ENCODE measurements around the gene CALCB.

CALCB gene

GRCh38 chr11:15074206-15075161, 1.1 kb downstream of the CALCB start:
- peak; percentile 64 to 91 (median 89) for DNase-seq (ENCODE audit: low read depth in 2 of 3, low spot score in 2 of 3)

- no peak for DNase-seq (ENCODE audit: low read depth in 2 of 3, low spot score in 2 of 3)
Observed at GRCh38 chr11:15075162-15075526, 1.8 kb downstream of the CALCB start.

GRCh38 chr11:15091175-15091574, 17.8 kb downstream of the CALCB start:
- DNase-seq (ENCODE audit: low read depth in 2 of 3, low spot score in 2 of 3), result no peak

- no peak for DNase-seq (ENCODE audit: low read depth in 2 of 3, low spot score in 2 of 3)
Observed at GRCh38 chr11:15091625-15092024, 18.2 kb downstream of the CALCB start.

GRCh38 chr11:15093432-15093831, 20.0 kb downstream of the CALCB start:
- no peak for DNase-seq (ENCODE audit: low read depth in 2 of 3, low spot score in 2 of 3)

GRCh38 chr11:15095736-15096228, 22.4 kb downstream of the CALCB start:
- DNase-seq (ENCODE audit: low read depth in 2 of 3, low spot score in 2 of 3), result no peak

- DNase-seq (ENCODE audit: low read depth in 2 of 3, low spot score in 2 of 3), result no peak
Observed at GRCh38 chr11:15097411-15097810, 24.0 kb downstream of the CALCB start.

GRCh38 chr11:15099267-15099666, 25.9 kb downstream of the CALCB start:
- no peak for DNase-seq (ENCODE audit: low read depth in 2 of 3, low spot score in 2 of 3)

- DNase-seq (ENCODE audit: low read depth in 2 of 3, low spot score in 2 of 3), result no peak
Observed at GRCh38 chr11:15101072-15101709, 27.8 kb downstream of the CALCB start.

- no peak for DNase-seq (ENCODE audit: low read depth in 2 of 3, low spot score in 2 of 3)
Observed at GRCh38 chr11:15104166-15104565, 30.8 kb downstream of the CALCB start.

- DNase-seq (ENCODE audit: low read depth in 2 of 3, low spot score in 2 of 3), result no peak
Observed at GRCh38 chr11:15106201-15106965, 33.0 kb downstream of the CALCB start.

GRCh38 chr11:15107730-15108515, 34.5 kb downstream of the CALCB start:
- DNase-seq (ENCODE audit: low read depth in 2 of 3, low spot score in 2 of 3), result no peak

GRCh38 chr11:15108592-15109130, 35.3 kb downstream of the CALCB start:
- DNase-seq (ENCODE audit: low read depth in 2 of 3, low spot score in 2 of 3), result no peak

GRCh38 chr11:15109602-15110001, 36.2 kb downstream of the CALCB start:
- DNase-seq (ENCODE audit: low read depth in 2 of 3, low spot score in 2 of 3), result no peak

- DNase-seq (ENCODE audit: low read depth in 2 of 3, low spot score in 2 of 3), result no peak
Observed at GRCh38 chr11:15111215-15111614, 37.8 kb downstream of the CALCB start.

GRCh38 chr11:15112131-15112541, 38.7 kb downstream of the CALCB start:
- DNase-seq (ENCODE audit: low read depth in 2 of 3, low spot score in 2 of 3), result no peak

- DNase-seq (ENCODE audit: low read depth in 2 of 3, low spot score in 2 of 3), result no peak
Observed at GRCh38 chr11:15113381-15113780, 40.0 kb downstream of the CALCB start.

- no peak for DNase-seq (ENCODE audit: low read depth in 2 of 3, low spot score in 2 of 3)
Observed at GRCh38 chr11:15114501-15115475, 41.4 kb downstream of the CALCB start, which contains the start of gene INSC. TSS of gene INSC (plus strand) at chr11:15114923. CDS start at chr11:15149175, 34,252 bp downstream.

GRCh38 chr11:15115686-15116085, 42.3 kb downstream of the CALCB start:
- DNase-seq (ENCODE audit: low read depth in 2 of 3, low spot score in 2 of 3), result no peak
